Cardiac fibroblast (primary cell): ENCODE measurements around the gene OPRM1.
A peak's percentile ranks its signal among the peaks of the same experiment; 100 is the strongest.
"Not testable (repeated sequence)": the region's sequence is repeated elsewhere in the genome, so short reads cannot be mapped to it uniquely, and the experiment has no call there.

Source experiments
- DNase-seq, 2 donors: peaks; one replicate each; pipeline versions ENCODE4 v3.0.0 to v3.0.0-alpha.2; 2010; ENCODE audit warnings: low read depth in 2 of 2
- H3K4me3 ChIP-seq, 2 donors: replicated peaks in 1 of 2; 1 replicate in 1 of 2; 2 replicates in 1 of 2; pipeline ENCODE4 v1.5.1; 2011; ENCODE audit warnings: low read depth in 2 of 2, low read length in 2 of 2, mild to moderate bottlenecking in 2 of 2, moderate library complexity in 1 of 2
- CTCF ChIP-seq: IDR thresholded peaks from one replicate; pipeline ENCODE4 v1.5.1; 2011; ENCODE audit warnings: low read depth, mild to moderate bottlenecking, low read length, inconsistent platforms

The OPRM1 gene

GRCh38 chr6:154196333-154196885 lies 157.4 kb downstream of the OPRM1 start:
- H3K4me3 ChIP-seq = no peak overlapping the region
- DNase-seq = no peak
- no peak for TF ChIP-seq CTCF

- no peak for TF ChIP-seq CTCF
- DNase-seq = peak; percentile 43 to 46
- H3K4me3 ChIP-seq = no peak overlapping the region
Observed at GRCh38 chr6:154197196-154197860, 158.3 kb downstream of the OPRM1 start.

GRCh38 chr6:154201688-154202087 lies 162.6 kb downstream of the OPRM1 start:
- not testable (repeated sequence) for H3K4me3 ChIP-seq, DNase-seq

- no peak for DNase-seq
- TF ChIP-seq CTCF = no peak
- H3K4me3 ChIP-seq = no peak overlapping the region
Observed at GRCh38 chr6:154202339-154202738, 163.3 kb downstream of the OPRM1 start.

- DNase-seq = no peak
- no peak for TF ChIP-seq CTCF
- no peak overlapping the region for H3K4me3 ChIP-seq
Observed at GRCh38 chr6:154202958-154203357, 163.9 kb downstream of the OPRM1 start.

- DNase-seq = no peak
- no peak for TF ChIP-seq CTCF
Observed at GRCh38 chr6:154206141-154206540, 167.1 kb downstream of the OPRM1 start.

GRCh38 chr6:154206996-154207395 lies 168.0 kb downstream of the OPRM1 start:
- H3K4me3 ChIP-seq = no peak overlapping the region
- TF ChIP-seq CTCF = no peak
- DNase-seq = no peak

More at GRCh38 chr6:154206141-154206540, 167.1 kb downstream of the OPRM1 start:
- no peak overlapping the region for H3K4me3 ChIP-seq
